GM19023 (cell line): ENCODE measurements around the gene CCL3.

Experiments used
- ATAC-seq: cut with Tn5 transposase; IDR thresholded peaks from one replicate; pipeline ENCODE4 v1.9.1; 2021; ENCODE audit warnings: mild to moderate bottlenecking, moderate library complexity; ENCODE audit not compliant: unreplicated experiment

The CCL3 gene

DNA sequence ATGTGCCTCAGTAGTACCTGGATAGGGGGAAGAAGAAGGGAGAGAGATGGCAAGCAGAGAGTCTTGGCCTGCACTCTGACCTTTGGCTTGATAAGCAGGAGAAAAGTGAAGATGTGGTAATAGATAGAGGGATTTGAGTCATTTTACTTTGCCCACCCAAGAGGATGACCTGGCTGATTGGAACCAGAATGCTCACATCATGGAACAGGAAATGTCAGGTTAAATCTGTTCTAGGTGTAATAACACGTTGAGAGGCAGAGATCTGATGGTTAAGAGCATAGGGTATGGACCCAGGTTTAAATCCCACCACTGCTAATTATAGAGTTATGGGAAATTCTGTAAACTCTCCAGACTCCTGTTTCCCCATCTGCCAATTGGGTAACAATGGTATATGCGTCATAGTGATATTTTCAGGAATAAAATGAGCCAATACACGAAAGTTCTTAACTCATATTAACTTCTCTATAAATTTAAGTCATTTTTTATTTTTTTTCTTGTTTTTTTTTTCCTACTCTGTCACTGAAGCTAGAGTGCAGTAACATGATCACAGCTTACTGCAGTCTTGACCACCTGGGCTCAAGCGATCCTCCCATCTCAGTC, 33.9 kb downstream of the CCL3 start:
- ATAC-seq, result no peak

DNA sequence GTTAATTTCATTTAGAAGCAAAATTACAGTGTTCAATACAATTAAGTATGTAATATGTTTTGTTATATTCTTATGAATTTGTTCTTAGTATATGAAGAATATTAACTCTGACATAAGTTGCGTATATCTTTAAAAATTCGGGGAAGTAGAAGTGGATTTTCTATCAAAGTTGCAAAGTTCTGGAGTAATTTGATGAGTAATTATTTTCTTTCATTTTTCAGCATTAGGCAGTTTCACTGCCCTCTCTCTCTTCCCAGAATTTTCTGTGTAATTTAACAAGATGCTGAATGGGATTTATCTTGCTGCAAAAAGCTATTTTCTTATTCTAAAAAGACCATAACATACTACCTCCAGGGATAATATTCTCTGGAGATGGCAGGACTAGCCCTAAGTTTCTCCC, 34.8 kb downstream of the CCL3 start:
- no peak for ATAC-seq

DNA sequence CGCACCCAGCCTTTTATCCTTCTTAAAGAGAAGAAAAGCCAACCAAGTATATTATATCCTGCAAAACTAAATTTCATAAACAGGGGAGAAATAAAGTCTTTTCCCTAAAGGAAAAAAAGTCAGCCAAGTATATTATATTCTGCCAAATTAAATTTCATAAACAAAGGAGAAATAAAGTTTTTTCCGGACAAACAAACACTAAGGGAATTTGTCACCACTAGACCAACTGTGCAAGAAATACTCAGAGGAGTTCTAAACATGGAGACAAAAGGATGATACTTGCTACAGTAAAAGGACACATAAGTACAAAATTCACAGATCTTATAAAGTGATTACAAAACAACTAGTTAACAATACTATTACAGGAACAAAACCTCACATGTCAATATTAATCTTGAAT, 40.3 kb downstream of the CCL3 start:
- ATAC-seq, result no peak

DNA sequence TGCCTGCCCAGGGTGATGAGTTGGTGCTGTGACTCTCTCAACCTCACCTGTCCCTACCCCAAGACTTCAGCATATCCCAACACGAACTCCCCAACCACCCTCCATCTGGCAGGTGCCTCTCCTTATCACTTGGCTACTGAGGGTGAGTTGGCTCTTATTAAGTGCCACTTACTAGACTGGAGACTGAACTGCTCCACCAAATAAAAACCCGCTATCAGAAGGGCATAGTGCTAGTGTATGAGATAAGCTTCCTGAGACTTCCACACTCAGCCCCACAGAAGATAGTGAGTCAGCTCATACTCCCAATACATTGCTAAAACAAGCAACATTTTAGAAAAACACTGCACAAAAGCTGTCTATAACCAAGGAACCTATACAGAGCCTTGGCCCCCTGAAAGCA, 41.9 kb downstream of the CCL3 start:
- no peak for ATAC-seq
